Gastrocnemius medialis (tissue), 4 donors: ENCODE results near the gene PYGO2.

Experiments used
- POLR2A ChIP-seq, 2 donors: fragments of 450-650 bp; IDR thresholded peaks; one replicate each; pipeline ENCODE4 v1.6.1; 2017; ENCODE audit warnings: antibody characterized with exemption in 2 of 2, mild to moderate bottlenecking in 2 of 2, moderate library complexity in 2 of 2
- TF ChIP-seq, protein P1 (sequence below), 5 experiments: fragments of 450-650 bp in 3 of 5; fragments of 200-600 bp in 2 of 5; sonication (generic) in 2 of 5; IDR thresholded peaks in 4 of 5; conservative IDR thresholded peaks in 1 of 5; 1 replicate in 4 of 5; 2 replicates in 1 of 5; pipeline ENCODE4 v1.5.1; 2016 to 2019; ENCODE audit warnings: antibody characterized with exemption in 5 of 5, mild to moderate bottlenecking in 3 of 5, moderate library complexity in 3 of 5

GRCh38 chr1:155008015-155008941 is 46.7 kb upstream of the PYGO2 start:
- TF ChIP-seq, protein P1, sequence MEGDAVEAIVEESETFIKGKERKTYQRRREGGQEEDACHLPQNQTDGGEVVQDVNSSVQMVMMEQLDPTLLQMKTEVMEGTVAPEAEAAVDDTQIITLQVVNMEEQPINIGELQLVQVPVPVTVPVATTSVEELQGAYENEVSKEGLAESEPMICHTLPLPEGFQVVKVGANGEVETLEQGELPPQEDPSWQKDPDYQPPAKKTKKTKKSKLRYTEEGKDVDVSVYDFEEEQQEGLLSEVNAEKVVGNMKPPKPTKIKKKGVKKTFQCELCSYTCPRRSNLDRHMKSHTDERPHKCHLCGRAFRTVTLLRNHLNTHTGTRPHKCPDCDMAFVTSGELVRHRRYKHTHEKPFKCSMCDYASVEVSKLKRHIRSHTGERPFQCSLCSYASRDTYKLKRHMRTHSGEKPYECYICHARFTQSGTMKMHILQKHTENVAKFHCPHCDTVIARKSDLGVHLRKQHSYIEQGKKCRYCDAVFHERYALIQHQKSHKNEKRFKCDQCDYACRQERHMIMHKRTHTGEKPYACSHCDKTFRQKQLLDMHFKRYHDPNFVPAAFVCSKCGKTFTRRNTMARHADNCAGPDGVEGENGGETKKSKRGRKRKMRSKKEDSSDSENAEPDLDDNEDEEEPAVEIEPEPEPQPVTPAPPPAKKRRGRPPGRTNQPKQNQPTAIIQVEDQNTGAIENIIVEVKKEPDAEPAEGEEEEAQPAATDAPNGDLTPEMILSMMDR (IDR thresholded peaks at IDR 0.05 in 4 of 5, conservative IDR thresholded peaks at IDR 0.05 in 1 of 5): no peak
- no peak for TF ChIP-seq POLR2A (IDR thresholded peaks at IDR 0.05)
